ENCODE results near the gene TMEM214. TPM values are rescaled to one million over a fixed set of nuclear protein-coding genes. Genes with fewer than 3 reads are reported as not detected.

The TMEM214 gene
- total and polyA plus RNA-seq, 2 donors: 8.8 to 30.3 TPM

GRCh38 chr2:27081984-27082772, 49.4 kb downstream of the TMEM214 start:
- no peak for DNase-seq (ENCODE audit: low read depth in 6 of 9, low spot score in 9 of 9)
- WGBS: 98% methylated on average over 38 of the region's 38 CpGs
- no peaks in the 10 kb centered on the region for H3K36me3 ChIP-seq (ENCODE audit: control insufficient read depth in 2 of 2, insufficient read depth in 2 of 2, low read length in 1 of 2)
- peaks cover 0 to 31% of the 10 kb centered on the region in 2 donors for H3K27me3 ChIP-seq (ENCODE audit: control insufficient read depth in 2 of 2, insufficient read depth in 1 of 2, low read length in 1 of 2)
- H3K4me1 ChIP-seq (ENCODE audit: control insufficient read depth in 2 of 2, insufficient read depth in 2 of 2, low read length in 2 of 2): peaks cover 25 to 65% of the 10 kb centered on the region in 2 donors
- peak overlapping the region; percentile 89 to 94 for H3K27ac ChIP-seq (ENCODE audit: low read depth in 1 of 2, low read length in 1 of 2)
- H3K9me3 ChIP-seq (ENCODE audit: control insufficient read depth in 2 of 2, insufficient read depth in 1 of 2, low read length in 1 of 2): no peaks in the 10 kb centered on the region
- no peak overlapping the region for H3K4me3 ChIP-seq (ENCODE audit: low read length in 2 of 2)

GRCh38 chr2:27082773-27083409, 50.1 kb downstream of the TMEM214 start:
- H3K36me3 ChIP-seq (ENCODE audit: control insufficient read depth in 2 of 2, insufficient read depth in 2 of 2, low read length in 1 of 2): no peaks in the 10 kb centered on the region
- H3K27me3 ChIP-seq (ENCODE audit: control insufficient read depth in 2 of 2, insufficient read depth in 1 of 2, low read length in 1 of 2): peaks cover 0 to 35% of the 10 kb centered on the region in 2 donors
- DNase-seq (ENCODE audit: low read depth in 6 of 9, low spot score in 9 of 9): no peak
- no peak overlapping the region for H3K27ac ChIP-seq (ENCODE audit: low read depth in 1 of 2, low read length in 1 of 2)
- no peak overlapping the region for H3K4me3 ChIP-seq (ENCODE audit: low read length in 2 of 2)
- H3K4me1 ChIP-seq (ENCODE audit: control insufficient read depth in 2 of 2, insufficient read depth in 2 of 2, low read length in 2 of 2): peaks cover 28 to 65% of the 10 kb centered on the region in 2 donors
- 97% methylated on average over 27 of the region's 27 CpGs for WGBS
- H3K9me3 ChIP-seq (ENCODE audit: control insufficient read depth in 2 of 2, insufficient read depth in 1 of 2, low read length in 1 of 2): no peaks in the 10 kb centered on the region

- no peak for DNase-seq (ENCODE audit: low read depth in 6 of 9, low spot score in 9 of 9)
- H3K36me3 ChIP-seq (ENCODE audit: control insufficient read depth in 2 of 2, insufficient read depth in 2 of 2, low read length in 1 of 2): no peaks in the 10 kb centered on the region
- peaks cover 2 to 37% of the 10 kb centered on the region in 2 donors for H3K27me3 ChIP-seq (ENCODE audit: control insufficient read depth in 2 of 2, insufficient read depth in 1 of 2, low read length in 1 of 2)
- WGBS: 97% methylated on average over 20 of the region's 20 CpGs
- peaks cover 28 to 58% of the 10 kb centered on the region in 2 donors for H3K4me1 ChIP-seq (ENCODE audit: control insufficient read depth in 2 of 2, insufficient read depth in 2 of 2, low read length in 2 of 2)
- H3K27ac ChIP-seq (ENCODE audit: low read depth in 1 of 2, low read length in 1 of 2): no peak overlapping the region
- H3K9me3 ChIP-seq (ENCODE audit: control insufficient read depth in 2 of 2, insufficient read depth in 1 of 2, low read length in 1 of 2): no peaks in the 10 kb centered on the region
- H3K4me3 ChIP-seq (ENCODE audit: low read length in 2 of 2): no peak overlapping the region
Measured at GRCh38 chr2:27083410-27084296, 50.9 kb downstream of the TMEM214 start.

GRCh38 chr2:27084297-27085061, 51.7 kb downstream of the TMEM214 start:
- no peak overlapping the region for H3K4me3 ChIP-seq (ENCODE audit: low read length in 2 of 2)
- no peaks in the 10 kb centered on the region for H3K36me3 ChIP-seq (ENCODE audit: control insufficient read depth in 2 of 2, insufficient read depth in 2 of 2, low read length in 1 of 2)
- H3K4me1 ChIP-seq (ENCODE audit: control insufficient read depth in 2 of 2, insufficient read depth in 2 of 2, low read length in 2 of 2): peaks cover 28 to 50% of the 10 kb centered on the region in 2 donors
- H3K27me3 ChIP-seq (ENCODE audit: control insufficient read depth in 2 of 2, insufficient read depth in 1 of 2, low read length in 1 of 2): peaks cover 2 to 39% of the 10 kb centered on the region in 2 donors
- H3K9me3 ChIP-seq (ENCODE audit: control insufficient read depth in 2 of 2, insufficient read depth in 1 of 2, low read length in 1 of 2): no peaks in the 10 kb centered on the region
- no peak for DNase-seq (ENCODE audit: low read depth in 6 of 9, low spot score in 9 of 9)
- 96% methylated on average over 6 of the region's 6 CpGs for WGBS
- H3K27ac ChIP-seq (ENCODE audit: low read depth in 1 of 2, low read length in 1 of 2): no peak overlapping the region

- peaks cover 2 to 41% of the 10 kb centered on the region in 2 donors for H3K27me3 ChIP-seq (ENCODE audit: control insufficient read depth in 2 of 2, insufficient read depth in 1 of 2, low read length in 1 of 2)
- no peak overlapping the region for H3K27ac ChIP-seq (ENCODE audit: low read depth in 1 of 2, low read length in 1 of 2)
- DNase-seq (ENCODE audit: low read depth in 6 of 9, low spot score in 9 of 9): no peak
- peaks cover 28 to 43% of the 10 kb centered on the region in 2 donors for H3K4me1 ChIP-seq (ENCODE audit: control insufficient read depth in 2 of 2, insufficient read depth in 2 of 2, low read length in 2 of 2)
- WGBS: 83% methylated on average over 10 of the region's 10 CpGs
- peak overlapping the region; percentile 57 to 78 for H3K4me3 ChIP-seq (ENCODE audit: low read length in 2 of 2)
- no peaks in the 10 kb centered on the region for H3K9me3 ChIP-seq (ENCODE audit: control insufficient read depth in 2 of 2, insufficient read depth in 1 of 2, low read length in 1 of 2)
- H3K36me3 ChIP-seq (ENCODE audit: control insufficient read depth in 2 of 2, insufficient read depth in 2 of 2, low read length in 1 of 2): no peaks in the 10 kb centered on the region
Measured at GRCh38 chr2:27085062-27085672, 52.4 kb downstream of the TMEM214 start.

GRCh38 chr2:27085673-27086089, 52.9 kb downstream of the TMEM214 start:
- Histone ChIP-seq H3K4me1 (ENCODE audit: control insufficient read depth in 2 of 2, insufficient read depth in 2 of 2, low read length in 2 of 2) (peaks cover 28 to 38% of the 10 kb centered on the region in 2 donors), H3K27ac (ENCODE audit: low read depth in 1 of 2, low read length in 1 of 2) (peak overlapping the region in 1 of 2 donors; percentile 90), H3K36me3 (ENCODE audit: control insufficient read depth in 2 of 2, insufficient read depth in 2 of 2, low read length in 1 of 2) (no peaks in the 10 kb centered on the region), H3K9me3 (ENCODE audit: control insufficient read depth in 2 of 2, insufficient read depth in 1 of 2, low read length in 1 of 2) (no peaks in the 10 kb centered on the region), H3K27me3 (ENCODE audit: control insufficient read depth in 2 of 2, insufficient read depth in 1 of 2, low read length in 1 of 2) (peaks cover 2 to 41% of the 10 kb centered on the region in 2 donors), H3K4me3 (ENCODE audit: low read length in 2 of 2) (peak overlapping the region; percentile 57 to 78)
- peak in 3 of 9 donors; percentile 32 to 33 (median 33) for DNase-seq (ENCODE audit: low read depth in 6 of 9, low spot score in 9 of 9)
- 7% methylated on average over 38 of the region's 38 CpGs for WGBS

- peaks cover 28 to 33% of the 10 kb centered on the region in 2 donors for H3K4me1 ChIP-seq (ENCODE audit: control insufficient read depth in 2 of 2, insufficient read depth in 2 of 2, low read length in 2 of 2)
- under 1% methylated on average over 81 of the region's 81 CpGs for WGBS
- peak; percentile 78 to 98 (median 94) for DNase-seq (ENCODE audit: low read depth in 6 of 9, low spot score in 9 of 9)
Measured at GRCh38 chr2:27086090-27086723, 53.4 kb downstream of the TMEM214 start.

More at GRCh38 chr2:27086090-27086723, 53.4 kb downstream of the TMEM214 start:
- H3K9me3 ChIP-seq (ENCODE audit: control insufficient read depth in 2 of 2, insufficient read depth in 1 of 2, low read length in 1 of 2): no peaks in the 10 kb centered on the region
- H3K36me3 ChIP-seq (ENCODE audit: control insufficient read depth in 2 of 2, insufficient read depth in 2 of 2, low read length in 1 of 2): no peaks in the 10 kb centered on the region
- peak overlapping the region; percentile 72 to 90 for H3K27ac ChIP-seq (ENCODE audit: low read depth in 1 of 2, low read length in 1 of 2)
- H3K27me3 ChIP-seq (ENCODE audit: control insufficient read depth in 2 of 2, insufficient read depth in 1 of 2, low read length in 1 of 2): peaks cover 2 to 41% of the 10 kb centered on the region in 2 donors
- peak overlapping the region; percentile 57 to 78 for H3K4me3 ChIP-seq (ENCODE audit: low read length in 2 of 2)
